DND-41 (cell line): ENCODE data around the gene NHEJ1.

Experiments used
- ATAC-seq: fragments of 200-7000 bp; cut with Tn5 transposase; 3 replicates; pipeline ENCODE4 v1.9.1; 2021; ENCODE audit warnings: low read depth; ENCODE audit not compliant: insufficient read depth
- DNase-seq: peaks from one replicate; pipeline ENCODE4 v3.0.0-alpha.2; 2020
- H2AFZ ChIP-seq: 2 replicates; pipeline ENCODE4 v1.6.0; 2012; ENCODE audit warnings: low read depth, low read length
- H3K27ac ChIP-seq: 2 replicates; pipeline ENCODE4 v1.5.1; 2012; ENCODE audit warnings: low read length, inconsistent platforms
- H3K27me3 ChIP-seq: fragments of 200-600 bp; sonication (generic); 2 replicates; pipeline ENCODE4 v1.6.0; 2012; ENCODE audit warnings: low read length, mild to moderate bottlenecking, inconsistent platforms; ENCODE audit not compliant: insufficient read depth, poor library complexity
- H3K36me3 ChIP-seq: 2 replicates; pipeline ENCODE4 v1.5.1; 2012; ENCODE audit warnings: low read length, inconsistent platforms; ENCODE audit not compliant: insufficient read depth
- H3K4me1 ChIP-seq: 2 replicates; pipeline ENCODE4 v1.5.1; 2012; ENCODE audit warnings: mild to moderate bottlenecking, low read length; ENCODE audit not compliant: insufficient read depth
- H3K4me2 ChIP-seq: 2 replicates; pipeline ENCODE4 v1.6.0; 2012; ENCODE audit warnings: mild to moderate bottlenecking, moderate library complexity, low read length, inconsistent platforms; ENCODE audit not compliant: insufficient read depth
- H3K4me3 ChIP-seq, 2 experiments: fragments of 200-600 bp in 1 of 2; shearing (Covaris generic) in 1 of 2; 2 replicates each; pipeline ENCODE4 v1.5.1; 2012 to 2016; ENCODE audit warnings: inconsistent platforms in 2 of 2, low read length in 2 of 2, mild to moderate bottlenecking in 2 of 2, low read depth in 1 of 2, moderate library complexity in 1 of 2
- H3K79me2 ChIP-seq: 2 replicates; pipeline ENCODE4 v1.6.0; 2012; ENCODE audit warnings: low read length, inconsistent platforms; ENCODE audit not compliant: insufficient read depth
- H3K9ac ChIP-seq: 2 replicates; pipeline ENCODE4 v1.6.0; 2012; ENCODE audit warnings: low read depth, mild to moderate bottlenecking, inconsistent platforms, low read length, moderate library complexity
- H3K9me3 ChIP-seq: 2 replicates; pipeline ENCODE4 v1.5.1; 2012; ENCODE audit warnings: low read length, moderate library complexity, mild to moderate bottlenecking, inconsistent platforms; ENCODE audit not compliant: insufficient read depth, severe bottlenecking
- H4K20me1 ChIP-seq: 2 replicates; pipeline ENCODE4 v1.6.0; 2012; ENCODE audit warnings: low read length; ENCODE audit not compliant: insufficient read depth
- EZH2 ChIP-seq: IDR thresholded peaks from 3 replicates; pipeline ENCODE4 v1.6.1; 2012; ENCODE audit warnings: borderline replicate concordance, low read depth, mild to moderate bottlenecking, moderate library complexity, low read length, inconsistent platforms; ENCODE audit not compliant: severe bottlenecking
- TF ChIP-seq, protein P1 (sequence below): IDR thresholded peaks from 2 replicates; pipeline ENCODE4 v1.5.1; 2012; ENCODE audit warnings: borderline replicate concordance, low read length, moderate library complexity, mild to moderate bottlenecking; ENCODE audit not compliant: poor library complexity, severe bottlenecking; ENCODE audit errors: extremely low read depth

NHEJ1 gene

GRCh38 chr2:219026946-219027345 lies 133.7 kb downstream of the NHEJ1 start:
- no peak overlapping the region for H3K9ac ChIP-seq
- H3K79me2 ChIP-seq, result no peaks in the 10 kb centered on the region
- no peak overlapping the region for H2AFZ ChIP-seq
- DNase-seq (no peak), ATAC-seq (no peak)
- H3K9me3 ChIP-seq, result no peaks in the 10 kb centered on the region
- no peak overlapping the region for H3K4me3 ChIP-seq
- H3K4me1 ChIP-seq, result no peaks in the 10 kb centered on the region
- peaks cover 13% of the 10 kb centered on the region for H3K27me3 ChIP-seq
- H3K27ac ChIP-seq, result no peak overlapping the region
- peaks cover 8% of the 10 kb centered on the region; the same call in 1 of the 2 replicates for H4K20me1 ChIP-seq
- no peaks in the 10 kb centered on the region for H3K36me3 ChIP-seq
- TF ChIP-seq EZH2, result no peak
- TF ChIP-seq, protein P1, sequence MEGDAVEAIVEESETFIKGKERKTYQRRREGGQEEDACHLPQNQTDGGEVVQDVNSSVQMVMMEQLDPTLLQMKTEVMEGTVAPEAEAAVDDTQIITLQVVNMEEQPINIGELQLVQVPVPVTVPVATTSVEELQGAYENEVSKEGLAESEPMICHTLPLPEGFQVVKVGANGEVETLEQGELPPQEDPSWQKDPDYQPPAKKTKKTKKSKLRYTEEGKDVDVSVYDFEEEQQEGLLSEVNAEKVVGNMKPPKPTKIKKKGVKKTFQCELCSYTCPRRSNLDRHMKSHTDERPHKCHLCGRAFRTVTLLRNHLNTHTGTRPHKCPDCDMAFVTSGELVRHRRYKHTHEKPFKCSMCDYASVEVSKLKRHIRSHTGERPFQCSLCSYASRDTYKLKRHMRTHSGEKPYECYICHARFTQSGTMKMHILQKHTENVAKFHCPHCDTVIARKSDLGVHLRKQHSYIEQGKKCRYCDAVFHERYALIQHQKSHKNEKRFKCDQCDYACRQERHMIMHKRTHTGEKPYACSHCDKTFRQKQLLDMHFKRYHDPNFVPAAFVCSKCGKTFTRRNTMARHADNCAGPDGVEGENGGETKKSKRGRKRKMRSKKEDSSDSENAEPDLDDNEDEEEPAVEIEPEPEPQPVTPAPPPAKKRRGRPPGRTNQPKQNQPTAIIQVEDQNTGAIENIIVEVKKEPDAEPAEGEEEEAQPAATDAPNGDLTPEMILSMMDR, result no peak
- no peak overlapping the region for H3K4me2 ChIP-seq

GRCh38 chr2:219025637-219026585 lies 134.7 kb downstream of the NHEJ1 start:
- no peaks in the 10 kb centered on the region for H3K4me1 ChIP-seq
- H3K27ac ChIP-seq, result no peak overlapping the region
- no peaks in the 10 kb centered on the region for H3K79me2 ChIP-seq
- no peak overlapping the region for H3K9ac ChIP-seq
- H3K36me3 ChIP-seq, result no peaks in the 10 kb centered on the region
- no peaks in the 10 kb centered on the region for H3K9me3 ChIP-seq
- ATAC-seq, result no peak
- H4K20me1 ChIP-seq, result peaks cover 8% of the 10 kb centered on the region; the same call in 1 of the 2 replicates
- H3K27me3 ChIP-seq, result peaks cover 13% of the 10 kb centered on the region
- H3K4me2 ChIP-seq, result no peak overlapping the region
- H2AFZ ChIP-seq, result no peak overlapping the region
- TF ChIP-seq, protein P1, result no peak
- TF ChIP-seq EZH2, result no peak
- no peak overlapping the region for H3K4me3 ChIP-seq
- DNase-seq, result no peak
